CD1c-positive myeloid dendritic cell (primary cell): Measurements from ENCODE around the gene PTCRA.

Source experiments
- DNase-seq: peaks from one replicate; pipeline ENCODE4 v3.0.0-alpha.2; 2016; ENCODE audit errors: extremely low spot score

PTCRA gene

GRCh38 chr6:42904467-42904866 lies 11.4 kb upstream of the PTCRA start:
- DNase-seq = no peak

- DNase-seq = no peak
Observed at GRCh38 chr6:42907336-42907735, 8.5 kb upstream of the PTCRA start.

- DNase-seq = no peak
Observed at GRCh38 chr6:42909835-42910234, 6.0 kb upstream of the PTCRA start.

- DNase-seq = no peak
Observed at GRCh38 chr6:42911171-42912021, 4.5 kb upstream of the PTCRA start.

GRCh38 chr6:42914546-42914945 lies 1.3 kb upstream of the PTCRA start:
- DNase-seq = no peak

GRCh38 chr6:42916288-42916687 lies 435 bp downstream of the PTCRA start:
- no peak for DNase-seq

- DNase-seq = no peak
Observed at GRCh38 chr6:42921801-42922200, 5.9 kb downstream of the PTCRA start.

GRCh38 chr6:42923666-42924065 lies 7.8 kb downstream of the PTCRA start:
- peak; percentile 52 for DNase-seq

- no peak for DNase-seq
Observed at GRCh38 chr6:42925248-42925857, 9.5 kb downstream of the PTCRA start.

GRCh38 chr6:42928986-42929820 lies 13.3 kb downstream of the PTCRA start, which contains the start of gene CNPY3:
CNPY3 (plus strand) TSS chr6:42929480; CDS start chr6:42929571, 91 bp downstream.
- peak; percentile 96 for DNase-seq

GRCh38 chr6:42929821-42930360 lies 14.0 kb downstream of the PTCRA start:
- DNase-seq = peak; percentile 95

- DNase-seq = no peak
Observed at GRCh38 chr6:42932412-42932811, 16.6 kb downstream of the PTCRA start.

- peak; percentile 73 for DNase-seq
Observed at GRCh38 chr6:42933205-42933604, 17.4 kb downstream of the PTCRA start.

- DNase-seq = peak; percentile 8
Observed at GRCh38 chr6:42935322-42935721, 19.5 kb downstream of the PTCRA start.

GRCh38 chr6:42936398-42936797 lies 20.5 kb downstream of the PTCRA start:
- no peak for DNase-seq

GRCh38 chr6:42937548-42938427 lies 21.9 kb downstream of the PTCRA start:
- DNase-seq = no peak

GRCh38 chr6:42938428-42938796 lies 22.6 kb downstream of the PTCRA start:
- no peak for DNase-seq

GRCh38 chr6:42938987-42939809 lies 23.3 kb downstream of the PTCRA start:
- no peak for DNase-seq

- DNase-seq = no peak
Observed at GRCh38 chr6:42939810-42940167, 23.9 kb downstream of the PTCRA start.

- DNase-seq = no peak
Observed at GRCh38 chr6:42940493-42941045, 24.7 kb downstream of the PTCRA start.
